Endodermal cell (in vitro differentiated cells): ENCODE results near the gene TCF7. TPM values are rescaled to one million over a fixed set of nuclear protein-coding genes. Genes with fewer than 3 reads are reported as not detected.
A peak's percentile ranks its signal among the peaks of the same experiment; 100 is the strongest.
"Not testable (repeated sequence)": the region's sequence is repeated elsewhere in the genome, so short reads cannot be mapped to it uniquely, and the experiment has no call there.

Source experiments
- DNase-seq: peaks from one replicate; pipeline ENCODE4 v3.0.0-alpha.2; 2017
- H3K27ac ChIP-seq: 2 replicates; pipeline ENCODE4 v1.5.1; 2013; ENCODE audit warnings: mild to moderate bottlenecking, low read depth, low read length, moderate library complexity
- H3K27me3 ChIP-seq: 2 replicates; pipeline ENCODE4 v1.6.1; 2013; ENCODE audit warnings: mild to moderate bottlenecking, low read length, moderate library complexity; ENCODE audit not compliant: insufficient read depth, control insufficient read depth, poor library complexity, severe bottlenecking
- H3K36me3 ChIP-seq: 2 replicates; pipeline ENCODE4 v1.7.0; 2013; ENCODE audit warnings: mild to moderate bottlenecking, low read length, moderate library complexity; ENCODE audit not compliant: control insufficient read depth, insufficient read depth
- H3K4me1 ChIP-seq: one replicate; pipeline ENCODE4 v1.7.0; 2013; ENCODE audit warnings: low read length; ENCODE audit not compliant: control insufficient read depth, insufficient read depth
- H3K4me3 ChIP-seq: 2 replicates; pipeline ENCODE4 v1.5.1; 2013; ENCODE audit warnings: mild to moderate bottlenecking, low read length, moderate library complexity
- H3K9ac ChIP-seq: 2 replicates; pipeline ENCODE4 v1.6.1; 2013; ENCODE audit warnings: mild to moderate bottlenecking, low read length, moderate library complexity; ENCODE audit not compliant: poor library complexity, severe bottlenecking; ENCODE audit errors: extremely low read depth
- H3K9me3 ChIP-seq: 2 replicates; pipeline ENCODE4 v1.6.1; 2013; ENCODE audit warnings: mild to moderate bottlenecking, low read length, moderate library complexity; ENCODE audit not compliant: control insufficient read depth
- H3K27ac Mint-ChIP-seq: 2 replicates; pipeline ENCODE4 v1.8.0; 2020; ENCODE audit warnings: mixed read lengths
- H3K27me3 Mint-ChIP-seq: 2 replicates; pipeline ENCODE4 v1.8.0; 2021; ENCODE audit warnings: mild to moderate bottlenecking, mixed read lengths; ENCODE audit not compliant: insufficient read depth
- H3K36me3 Mint-ChIP-seq: 2 replicates; pipeline ENCODE4 v1.8.0; 2020; ENCODE audit warnings: low read depth, mixed read lengths
- H3K4me1 Mint-ChIP-seq: 2 replicates; pipeline ENCODE4 v1.8.0; 2020; ENCODE audit warnings: mixed read lengths
- H3K4me3 Mint-ChIP-seq: 2 replicates; pipeline ENCODE4 v1.8.0; 2020; ENCODE audit warnings: mild to moderate bottlenecking, moderate library complexity, mixed read lengths
- H3K9me3 Mint-ChIP-seq: 2 replicates; pipeline ENCODE4 v1.8.0; 2020; ENCODE audit warnings: mild to moderate bottlenecking, mixed read lengths
- WGBS, 2 experiments: methylation state at CpG; one replicate each; pipeline versions ENCODE4 v1.1.5 to v1.1.7; 2013; ENCODE audit warnings: missing lambda C conversion rate in 2 of 2, mixed read lengths in 1 of 2; ENCODE audit not compliant: insufficient coverage in 1 of 2, insufficient read length in 1 of 2; 5-methylcytosine and 5-hydroxymethylcytosine counted together
- total RNA-seq, 2 donors: library from RNA; stranded (reverse); fragmentation: NEBNext Ultra II Directional in 1 of 2; extraction: Animal tissue kit (Norgen Biotek cat#: 25700) in 1 of 2; gene quantifications; 2 replicates in 1 of 2; 3 replicates in 1 of 2; pipeline ENCODE4 v1.2.1, GENCODE V29; 2021
- TF ChIP-seq, protein P1 (sequence below): fragments of 200-600 bp; sonication (generic); conservative IDR thresholded peaks from 2 replicates; pipeline ENCODE4 v1.5.0; 2021; ENCODE audit warnings: antibody characterized with exemption, mild to moderate bottlenecking

TCF7 gene
- total RNA-seq, 2 donors from 2014 or later = 14.9 to 19.4 TPM

DNA sequence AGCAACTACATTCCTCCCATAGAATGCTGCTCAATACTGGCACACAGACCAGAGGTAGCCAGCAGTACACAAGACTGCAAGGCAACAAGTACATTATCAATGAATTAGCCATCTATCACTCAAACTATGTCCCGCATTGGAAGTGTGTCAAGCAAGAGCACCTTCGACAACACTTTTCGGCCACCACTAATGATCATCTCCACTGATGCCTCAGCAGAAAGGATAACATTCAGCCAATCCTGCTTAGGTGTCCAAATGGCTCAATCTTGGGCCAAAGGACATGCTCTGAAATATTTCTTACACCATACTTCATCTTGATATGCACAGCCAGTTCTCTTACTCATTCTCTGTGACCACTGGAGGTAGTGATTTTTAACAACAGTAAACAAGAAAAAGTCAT lies 37.2 kb downstream of the TCF7 start:
- Histone ChIP-seq H3K4me1 (peaks cover 3% of the 10 kb centered on the region), H3K36me3 (peaks cover 88% of the 10 kb centered on the region), H3K9ac (no peak overlapping the region), H3K27ac (no peak overlapping the region), H3K9me3 (no peaks in the 10 kb centered on the region), H3K27me3 (no peaks in the 10 kb centered on the region), H3K4me3 (no peak overlapping the region)
- Mint-ChIP-seq H3K27me3 (no peaks in the 10 kb centered on the region), H3K36me3 (peaks cover 76% of the 10 kb centered on the region), H3K9me3 (no peaks in the 10 kb centered on the region), H3K27ac (peak overlapping the region; percentile 7), H3K4me3 (no peak overlapping the region), H3K4me1 (peaks cover 16% of the 10 kb centered on the region)
- 95 to 97% methylated on average over 3 of the region's 3 CpGs for WGBS, 2 experiments
- no peak for DNase-seq
- TF ChIP-seq, protein P1, sequence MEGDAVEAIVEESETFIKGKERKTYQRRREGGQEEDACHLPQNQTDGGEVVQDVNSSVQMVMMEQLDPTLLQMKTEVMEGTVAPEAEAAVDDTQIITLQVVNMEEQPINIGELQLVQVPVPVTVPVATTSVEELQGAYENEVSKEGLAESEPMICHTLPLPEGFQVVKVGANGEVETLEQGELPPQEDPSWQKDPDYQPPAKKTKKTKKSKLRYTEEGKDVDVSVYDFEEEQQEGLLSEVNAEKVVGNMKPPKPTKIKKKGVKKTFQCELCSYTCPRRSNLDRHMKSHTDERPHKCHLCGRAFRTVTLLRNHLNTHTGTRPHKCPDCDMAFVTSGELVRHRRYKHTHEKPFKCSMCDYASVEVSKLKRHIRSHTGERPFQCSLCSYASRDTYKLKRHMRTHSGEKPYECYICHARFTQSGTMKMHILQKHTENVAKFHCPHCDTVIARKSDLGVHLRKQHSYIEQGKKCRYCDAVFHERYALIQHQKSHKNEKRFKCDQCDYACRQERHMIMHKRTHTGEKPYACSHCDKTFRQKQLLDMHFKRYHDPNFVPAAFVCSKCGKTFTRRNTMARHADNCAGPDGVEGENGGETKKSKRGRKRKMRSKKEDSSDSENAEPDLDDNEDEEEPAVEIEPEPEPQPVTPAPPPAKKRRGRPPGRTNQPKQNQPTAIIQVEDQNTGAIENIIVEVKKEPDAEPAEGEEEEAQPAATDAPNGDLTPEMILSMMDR = no peak

DNA sequence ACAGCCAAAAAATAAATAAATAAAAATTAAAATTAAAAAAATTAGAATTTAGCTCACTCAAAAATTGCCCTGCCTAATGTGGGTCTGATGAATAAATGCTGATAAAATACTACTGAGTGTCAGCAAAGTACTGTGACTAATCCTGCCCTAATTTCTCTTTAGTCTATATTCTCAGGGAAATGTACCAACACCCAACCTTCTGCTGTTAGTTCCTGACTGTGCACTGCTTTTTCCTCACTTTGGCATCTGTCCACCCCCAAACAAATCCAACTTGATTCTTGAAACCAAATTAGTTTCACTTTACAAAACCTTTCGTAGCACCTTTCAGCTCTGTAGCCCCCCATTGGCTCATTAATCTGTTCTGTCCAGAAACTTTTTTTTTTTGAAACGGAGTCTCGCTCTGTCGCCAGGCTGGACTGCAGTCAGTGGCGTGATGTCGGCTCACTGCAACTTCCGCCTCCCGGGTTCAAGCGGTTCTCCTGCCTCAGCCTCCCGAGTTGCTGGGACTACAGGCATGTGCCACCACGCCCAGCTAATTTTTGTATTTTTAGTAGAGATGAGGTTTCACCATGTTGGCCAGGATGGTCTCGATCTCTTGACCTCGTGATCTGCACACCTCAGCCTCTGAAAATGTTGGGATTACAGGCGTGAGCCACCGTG lies 37.8 kb downstream of the TCF7 start:
- Mint-ChIP-seq H3K27ac (peak overlapping the region; percentile 55), H3K36me3 (peaks cover 71% of the 10 kb centered on the region), H3K4me1 (peaks cover 16% of the 10 kb centered on the region)
- WGBS, 2 experiments = 94 to 96% methylated on average over 11 to 15 of the region's 15 CpGs
- not testable (repeated sequence) for H3K4me1 ChIP-seq, H3K9me3 Mint-ChIP-seq, DNase-seq, H3K27me3 Mint-ChIP-seq, H3K4me3 Mint-ChIP-seq, H3K9me3 ChIP-seq, H3K4me3 ChIP-seq, H3K27me3 ChIP-seq, H3K27ac ChIP-seq, H3K9ac ChIP-seq
- H3K36me3 ChIP-seq = peaks cover 88% of the 10 kb centered on the region

DNA sequence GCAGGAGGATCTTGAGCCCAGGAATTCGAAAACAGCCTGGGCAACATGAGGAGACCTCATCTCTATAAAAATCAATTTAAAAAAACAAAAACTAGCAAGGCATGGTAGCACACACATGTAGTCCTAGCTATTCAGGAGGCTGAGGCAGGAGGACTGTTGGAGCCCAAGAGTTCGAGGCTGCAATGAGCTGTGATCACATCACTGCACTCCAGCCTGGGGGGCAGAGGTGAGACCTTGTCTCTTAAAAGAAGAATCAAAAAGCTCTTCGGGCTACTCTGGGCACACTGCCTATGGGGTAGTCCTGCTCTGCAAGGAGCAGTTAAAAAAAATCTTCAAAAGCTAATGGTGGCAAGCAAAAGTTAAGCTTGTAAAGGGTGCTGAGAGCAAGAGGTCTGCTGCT lies 38.8 kb downstream of the TCF7 start:
- Mint-ChIP-seq H3K4me3 (no peak overlapping the region), H3K36me3 (peaks cover 76% of the 10 kb centered on the region), H3K4me1 (peaks cover 16% of the 10 kb centered on the region), H3K27ac (no peak overlapping the region), H3K9me3 (no peaks in the 10 kb centered on the region), H3K27me3 (no peaks in the 10 kb centered on the region)
- DNase-seq = no peak
- no peaks in the 10 kb centered on the region for H3K27me3 ChIP-seq
- WGBS, 2 experiments = 94 to 100% methylated on average over 2 to 3 of the region's 3 CpGs
- peaks cover 3% of the 10 kb centered on the region for H3K4me1 ChIP-seq
- H3K4me3 ChIP-seq = no peak overlapping the region
- H3K9ac ChIP-seq = no peak overlapping the region
- no peaks in the 10 kb centered on the region for H3K9me3 ChIP-seq
- H3K36me3 ChIP-seq = peaks cover 90% of the 10 kb centered on the region
- TF ChIP-seq, protein P1 = no peak
- H3K27ac ChIP-seq = no peak overlapping the region

DNA sequence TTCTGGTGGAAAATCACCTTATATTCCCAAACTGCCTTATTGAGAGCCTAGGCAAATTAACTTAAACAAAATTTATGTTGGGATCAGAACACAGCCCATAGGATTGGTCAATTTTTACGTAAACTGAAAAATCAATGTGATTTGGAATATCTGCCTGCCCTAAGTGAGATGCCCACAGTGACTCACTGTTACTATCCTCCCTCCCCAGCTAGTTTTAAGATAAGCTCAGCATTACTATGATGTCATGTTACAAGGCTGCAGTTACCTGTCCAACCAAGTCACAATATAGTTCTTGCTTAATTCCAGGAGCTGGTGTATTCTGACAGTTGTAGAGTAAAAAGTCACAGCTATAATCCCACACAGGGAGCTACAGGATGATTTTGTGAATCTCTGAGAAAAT lies 39.2 kb downstream of the TCF7 start:
- Mint-ChIP-seq H3K36me3 (peaks cover 80% of the 10 kb centered on the region), H3K27ac (no peak overlapping the region), H3K4me1 (peaks cover 16% of the 10 kb centered on the region), H3K9me3 (no peaks in the 10 kb centered on the region), H3K27me3 (no peaks in the 10 kb centered on the region), H3K4me3 (no peak overlapping the region)
- peaks cover 3% of the 10 kb centered on the region for H3K4me1 ChIP-seq
- no peak overlapping the region for H3K9ac ChIP-seq
- no peaks in the 10 kb centered on the region for H3K9me3 ChIP-seq
- no peak for DNase-seq
- H3K36me3 ChIP-seq = peaks cover 92% of the 10 kb centered on the region
- H3K27me3 ChIP-seq = no peaks in the 10 kb centered on the region
- H3K27ac ChIP-seq = no peak overlapping the region
- TF ChIP-seq, protein P1 = no peak
- no peak overlapping the region for H3K4me3 ChIP-seq
- 97 to 100% methylated on average over 1 of the region's 1 CpG for WGBS, 2 experiments
